NCI-H2107 treated with DMSO at 0.1 percent for 48 hours (cell line): Measurements from ENCODE around the gene SYT2.
"Not testable (repeated sequence)": the region's sequence is repeated elsewhere in the genome, so short reads cannot be mapped to it uniquely, and the experiment has no call there.

Experiments
- DNase-seq: peaks from one replicate; lab custom pipeline; 2025; ENCODE audit not compliant: unreplicated experiment; lab: John Stamatoyannopoulos, UW

Gene SYT2

GRCh38 chr1:202553078-202553477 is 157.2 kb downstream of the SYT2 start:
- not testable (repeated sequence) for DNase-seq

- not testable (repeated sequence) for DNase-seq
Measured at GRCh38 chr1:202552615-202553014, 157.6 kb downstream of the SYT2 start.

- no peak for DNase-seq
Measured at GRCh38 chr1:202551683-202552082, 158.6 kb downstream of the SYT2 start.

- DNase-seq = not testable (repeated sequence)
Measured at GRCh38 chr1:202550088-202550487, 160.2 kb downstream of the SYT2 start.

GRCh38 chr1:202547215-202547614 is 163.0 kb downstream of the SYT2 start:
- no peak for DNase-seq

- DNase-seq = not testable (repeated sequence)
Measured at GRCh38 chr1:202546796-202547195, 163.5 kb downstream of the SYT2 start.

- DNase-seq = not testable (repeated sequence)
Measured at GRCh38 chr1:202546377-202546776, 163.9 kb downstream of the SYT2 start.

GRCh38 chr1:202545647-202546303 is 164.5 kb downstream of the SYT2 start:
- DNase-seq = not testable (repeated sequence)

GRCh38 chr1:202544766-202545449 is 165.3 kb downstream of the SYT2 start:
- not testable (repeated sequence) for DNase-seq

- DNase-seq = not testable (repeated sequence)
Measured at GRCh38 chr1:202543537-202543936, 166.7 kb downstream of the SYT2 start.

GRCh38 chr1:202542415-202542814 is 167.8 kb downstream of the SYT2 start:
- not testable (repeated sequence) for DNase-seq

- DNase-seq = not testable (repeated sequence)
Measured at GRCh38 chr1:202540858-202541257, 169.4 kb downstream of the SYT2 start.
